HepG2 (cell line): ENCODE data around the gene COX6B1. TPM values are rescaled to one million over a fixed set of nuclear protein-coding genes. Genes with fewer than 3 reads are reported as not detected.
A peak's percentile ranks its signal among the peaks of the same experiment; 100 is the strongest.

Experiments used
- ATAC-seq: fragments of 200-7000 bp; cut with Tn5 transposase; 3 replicates; pipeline ENCODE4 v1.9.1; 2020; ENCODE audit warnings: mild to moderate bottlenecking, moderate library complexity
- BruUV-seq: library from RNA; stranded (reverse); fragments of 400-500 nt; replicated peaks from 2 replicates; lab custom pipeline; 2021; lab: Mats Ljungman, UMichigan
- CTCF ChIA-PET: fragments of 300-600 bp; formaldehyde crosslinking; extraction: SDS; loops from one replicate; lab custom pipeline; 2021; ENCODE audit warnings: low total read pairs, inconsistent platforms, low intra/inter-chr PET ratio; lab: Yijun Ruan, JAX
- POLR2A ChIA-PET: fragments of 350-600 bp; sonication (Branson Sonifier 250); formaldehyde crosslinking; loops from one replicate; lab custom pipeline; 2020; ENCODE audit warnings: antibody characterized with exemption, inconsistent platforms; lab: Yijun Ruan, JAX
- DNase-seq: peaks from one replicate; pipeline ENCODE4 v3.0.0-alpha.2; 2015; ENCODE audit warnings: low spot score
- FAIRE-seq: peaks from 3 replicates; lab custom pipeline; 2011; peaks lifted over from hg19 to GRCh38; lab: Jason Lieb, UNC
- H2AFZ ChIP-seq: one replicate; pipeline ENCODE4 v1.6.1; 2011; ENCODE audit warnings: low read length, inconsistent platforms
- H3K27ac ChIP-seq: fragments of 300-600 bp; 3 replicates; pipeline ENCODE4 v1.8.0; 2011; ENCODE audit warnings: mixed run types, mild to moderate bottlenecking, mixed read lengths, low read length, inconsistent platforms; ENCODE audit not compliant: insufficient read depth; ENCODE audit errors: extremely low read length
- H3K27me3 ChIP-seq, 2 experiments: fragments of 200-600 bp in 1 of 2; 2 replicates in 1 of 2; 3 replicates in 1 of 2; pipeline versions ENCODE4 v1.6.0 to v1.8.0; 2011; ENCODE audit warnings: low read length in 2 of 2, mild to moderate bottlenecking in 2 of 2, moderate library complexity in 2 of 2, inconsistent platforms in 1 of 2; ENCODE audit not compliant: insufficient read depth in 2 of 2, control insufficient read depth in 1 of 2
- H3K36me3 ChIP-seq, 2 experiments: fragments of 200-600 bp in 1 of 2; replicated peaks in 1 of 2; 2 replicates in 1 of 2; 3 replicates in 1 of 2; pipeline versions ENCODE4 v1.5.1 to v1.8.0; 2011; ENCODE audit warnings: low read length in 2 of 2, inconsistent platforms in 1 of 2; ENCODE audit not compliant: insufficient read depth in 2 of 2, control insufficient read depth in 1 of 2
- H3K4me1 ChIP-seq: 2 replicates; pipeline ENCODE4 v1.5.1; 2012; ENCODE audit warnings: low read length, inconsistent platforms; ENCODE audit not compliant: insufficient read depth
- H3K4me2 ChIP-seq: 2 replicates; pipeline ENCODE4 v1.6.0; 2011; ENCODE audit warnings: low read depth, low read length, inconsistent platforms
- H3K4me3 ChIP-seq, 3 experiments: fragments of 200-600 bp in 1 of 3; sonication (generic), shearing (Covaris generic) in 1 of 3; replicated peaks in 1 of 3; 2 replicates each; pipeline ENCODE4 v1.5.1; 2011 to 2016; ENCODE audit warnings: low read length in 3 of 3, inconsistent platforms in 2 of 3, low read depth in 2 of 3, mild to moderate bottlenecking in 2 of 3, control low read depth in 1 of 3, mixed read lengths in 1 of 3; ENCODE audit not compliant: insufficient read depth in 1 of 3
- H3K79me2 ChIP-seq: one replicate; pipeline ENCODE4 v1.6.1; 2011; ENCODE audit warnings: low read length, inconsistent platforms; ENCODE audit not compliant: insufficient read depth
- H3K9ac ChIP-seq: 2 replicates; pipeline ENCODE4 v1.6.0; 2011; ENCODE audit warnings: mild to moderate bottlenecking, low read depth, low read length, inconsistent platforms; ENCODE audit not compliant: insufficient read depth
- H3K9me3 ChIP-seq: 2 replicates; pipeline ENCODE4 v1.5.1; 2012; ENCODE audit warnings: mild to moderate bottlenecking, low read length
- H4K20me1 ChIP-seq: 2 replicates; pipeline ENCODE4 v1.6.0; 2011; ENCODE audit warnings: inconsistent platforms, mild to moderate bottlenecking, low read length, moderate library complexity; ENCODE audit not compliant: insufficient read depth
- FOSL2 ChIP-seq: sonication (generic); formaldehyde crosslinking; IDR thresholded peaks from 2 replicates; pipeline ENCODE4 v1.4.0; 2020; ENCODE audit warnings: missing genetic modification reagents
- FOXK2 ChIP-seq: fragments of 450-650 bp; IDR thresholded peaks from 2 replicates; pipeline ENCODE4 v1.6.1; 2016
- MAFG ChIP-seq: sonication (generic); formaldehyde crosslinking; IDR thresholded peaks from 2 replicates; pipeline ENCODE4 v1.5.1; 2020; ENCODE audit warnings: mild to moderate bottlenecking, missing genetic modification reagents
- MED1 ChIP-seq: sonication (generic); formaldehyde crosslinking; IDR thresholded peaks from 2 replicates; pipeline ENCODE4 v1.4.0; 2020; ENCODE audit warnings: missing genetic modification reagents
- MZF1 ChIP-seq: sonication (generic); formaldehyde crosslinking; IDR thresholded peaks from 2 replicates; pipeline ENCODE4 v1.8.1; 2023; ENCODE audit warnings: mild to moderate bottlenecking, missing genetic modification reagents, borderline replicate concordance
- RXRB ChIP-seq: IDR thresholded peaks from 2 replicates; pipeline ENCODE4 v1.6.1; 2016; ENCODE audit warnings: borderline replicate concordance, missing genetic modification reagents, missing compliant biosample characterization
- SUZ12 ChIP-seq: fragments of 150-350 bp; IDR thresholded peaks from 2 replicates; pipeline ENCODE4 v1.6.1; 2014; ENCODE audit warnings: low read depth, low read length
- ZFP36 ChIP-seq: fragments of 150-350 bp; IDR thresholded peaks from 2 replicates; pipeline ENCODE4 v1.6.1; 2018; ENCODE audit warnings: borderline replicate concordance, low read length, low read depth; ENCODE audit not compliant: partially characterized antibody
- ZNF225 ChIP-seq: sonication (generic); formaldehyde crosslinking; IDR thresholded peaks from 2 replicates; pipeline ENCODE4 v1.4.0; 2020; ENCODE audit warnings: mild to moderate bottlenecking, missing genetic modification reagents
- ZNF367 ChIP-seq: sonication (generic); formaldehyde crosslinking; IDR thresholded peaks from 2 replicates; pipeline ENCODE4 v1.4.0; 2020; ENCODE audit warnings: missing genetic modification reagents, borderline replicate concordance
- ZNF615 ChIP-seq: sonication (generic); formaldehyde crosslinking; IDR thresholded peaks from 2 replicates; pipeline ENCODE4 v1.5.0; 2020; ENCODE audit warnings: mild to moderate bottlenecking, missing genetic modification reagents, borderline replicate concordance
- ZNF629 ChIP-seq: sonication (generic); formaldehyde crosslinking; conservative IDR thresholded peaks from 2 replicates; pipeline ENCODE4 v1.5.0; 2020; ENCODE audit warnings: missing genetic modification reagents
- ZNF749 ChIP-seq: sonication (generic); formaldehyde crosslinking; IDR thresholded peaks from 2 replicates; pipeline ENCODE4 v1.8.0; 2022; ENCODE audit warnings: mild to moderate bottlenecking, missing genetic modification reagents, moderate library complexity, borderline replicate concordance
- ZNF883 ChIP-seq: sonication (generic); formaldehyde crosslinking; IDR thresholded peaks from 2 replicates; pipeline ENCODE4 v1.5.1; 2020; ENCODE audit warnings: mild to moderate bottlenecking, missing genetic modification reagents; ENCODE audit errors: not compliant biosample characterization
- WGBS: methylation state at CpG from one replicate; pipeline ENCODE4 v1.1.6; 2017; ENCODE audit warnings: low lambda C conversion rate; 5-methylcytosine and 5-hydroxymethylcytosine counted together
- in situ Hi-C: cut with HindIII; loops from 2 replicates; pipeline ENCODE4 v1.10.0; 2017; ENCODE audit warnings: low pct_unique_long_range_greater_than_20kb; ENCODE audit not compliant: extremely low pct_ligation_motif_present
- intact Hi-C: fragments of 100-400 bp; cut with micrococcal nuclease; formaldehyde crosslinking; loops from one replicate; pipeline ENCODE4 v1.10.0; 2022; ENCODE audit not compliant: unreplicated experiment
- polyA plus RNA-seq, 8 experiments: library from polyadenylated mRNA; depleted of rRNA in 3 of 8; stranded (reverse) in 7 of 8; unstranded in 1 of 8; fragments of >200 nt; fragmentation: Illumina TruSeq in 4 of 8; extraction: Trizol in 4 of 8; gene quantifications; 2 replicates each; pipeline versions ENCODE4 v1.2.1 to v1.2.3, GENCODE V29; 2011 to 2016; ENCODE audit warnings: low read depth in 4 of 8, missing spikeins in 1 of 8, mixed read lengths in 1 of 8; ENCODE audit not compliant: insufficient read depth in 1 of 8
- total RNA-seq, 5 experiments: library from RNA; depleted of rRNA; stranded (reverse); fragments of >200 nt; fragmentation: Illumina TruSeq; extraction: Trizol; gene quantifications; 2 replicates each; pipeline ENCODE4 v1.2.3, GENCODE V29; 2016; ENCODE audit warnings: low read depth in 1 of 5
- TF ChIP-seq, protein P1 (sequence below): sonication (generic); formaldehyde crosslinking; IDR thresholded peaks from 2 replicates; pipeline ENCODE4 v1.5.1; 2020; ENCODE audit warnings: mild to moderate bottlenecking, missing genetic modification reagents, moderate library complexity

COX6B1 gene
- total and polyA plus RNA-seq, 2 of the 13 experiments (the other 11 are each of a cell fraction or from before 2014, with no cell fraction given) = 481 to 487 TPM

DNA sequence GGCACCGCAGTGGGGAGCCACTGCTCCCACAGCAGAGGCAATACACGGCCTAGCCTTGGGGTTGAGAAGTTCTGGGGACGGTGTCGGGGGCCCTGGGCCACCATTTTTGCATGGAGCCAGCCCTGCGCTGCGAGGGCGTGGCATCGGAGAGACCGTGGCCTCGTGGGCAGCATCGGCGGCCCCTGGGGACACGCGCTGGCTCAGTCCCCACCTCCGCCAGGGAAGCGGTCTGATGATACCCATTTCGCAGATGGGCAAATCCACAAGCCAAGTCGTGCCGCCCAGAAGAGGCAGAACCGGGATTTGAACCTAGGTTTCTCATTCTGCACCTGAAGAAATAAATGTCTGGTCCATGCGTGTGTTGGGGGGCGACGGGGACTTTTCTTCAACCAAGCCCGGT, 17.0 kb downstream of the COX6B1 start:
- POLR2A ChIA-PET = no interaction called here
- no peaks in the 10 kb centered on the region for H3K9me3 ChIP-seq
- H3K79me2 ChIP-seq = no peaks in the 10 kb centered on the region
- H3K27me3 ChIP-seq = 0 out of 5 replicates have a peak, but pooled peaks cover 0 to 4% of the 10 kb centered on the region in 2 experiments
- H3K4me2 ChIP-seq = no peak overlapping the region
- H3K4me1 ChIP-seq = peaks cover 34% of the 10 kb centered on the region
- intact Hi-C loops = no loop called here
- H3K36me3 ChIP-seq = no peaks in the 10 kb centered on the region
- FAIRE-seq = no peak
- no peak overlapping the region for H2AFZ ChIP-seq
- WGBS = 92% methylated on average over 10 of the region's 24 CpGs
- no peak for ATAC-seq
- CTCF ChIA-PET = no interaction called here
- no peak overlapping the region for H3K9ac ChIP-seq
- no peak for TF ChIP-seq ZFP36
- TF ChIP-seq ZNF629 (CRISPR knock-in tag) = peak; percentile 81
- TF ChIP-seq ZNF615 (CRISPR knock-in tag) = no peak
- no peak for TF ChIP-seq MED1 (CRISPR knock-in tag)
- no peak for TF ChIP-seq ZNF367 (CRISPR knock-in tag)
- TF ChIP-seq ZNF225 (CRISPR knock-in tag) = no peak
- BruUV-seq = no TSS peak
- H3K27ac ChIP-seq = no peak overlapping the region
- H4K20me1 ChIP-seq = no peaks in the 10 kb centered on the region
- DNase-seq = no peak
- in situ Hi-C loops = no loop called here
- no peak overlapping the region for H3K4me3 ChIP-seq

DNA sequence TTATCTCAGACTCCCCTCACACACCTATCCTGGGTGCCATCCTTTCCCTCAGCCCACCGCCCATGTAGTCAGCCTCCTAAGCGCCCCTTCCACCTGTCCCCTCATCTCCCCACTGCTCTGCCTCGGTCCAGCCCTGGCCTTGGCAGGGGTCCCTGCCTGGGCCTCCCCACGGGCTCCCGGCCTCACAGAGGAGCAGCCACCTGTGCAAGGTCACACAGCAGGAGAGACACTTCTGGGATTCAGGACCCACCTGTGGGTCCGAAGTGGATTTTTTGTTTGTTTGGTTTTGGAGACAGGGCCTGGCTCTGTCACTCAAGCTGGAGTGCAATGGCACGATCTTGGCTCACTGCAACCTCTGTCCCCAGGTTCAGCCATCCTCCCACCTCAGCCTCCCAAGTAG, 17.5 kb downstream of the COX6B1 start:
- Histone ChIP-seq H3K9ac (no peak overlapping the region), H4K20me1 (no peaks in the 10 kb centered on the region), H3K36me3 (no peaks in the 10 kb centered on the region), H3K4me1 (peaks cover 32% of the 10 kb centered on the region), H3K27ac (no peak overlapping the region), H3K4me3 (no peak overlapping the region), H2AFZ (no peak overlapping the region), H3K27me3 (0 out of 5 replicates have a peak, but pooled peaks cover 0 to 4% of the 10 kb centered on the region in 2 experiments), H3K4me2 (no peak overlapping the region), H3K9me3 (no peaks in the 10 kb centered on the region), H3K79me2 (no peaks in the 10 kb centered on the region)
- intact Hi-C loops = no loop called here
- FAIRE-seq (no peak), DNase-seq (no peak), ATAC-seq (no peak)
- TF ChIP-seq ZNF883 = no peak
- TF ChIP-seq MZF1 = no peak
- no peak for TF ChIP-seq RXRB (CRISPR knock-in tag)
- TF ChIP-seq SUZ12 = no peak
- no peak for TF ChIP-seq FOXK2
- no peak for TF ChIP-seq FOSL2 (CRISPR knock-in tag)
- no peak for TF ChIP-seq ZNF749 (CRISPR knock-in tag)
- no peak for TF ChIP-seq MAFG (CRISPR knock-in tag)
- TF ChIP-seq, protein P1, sequence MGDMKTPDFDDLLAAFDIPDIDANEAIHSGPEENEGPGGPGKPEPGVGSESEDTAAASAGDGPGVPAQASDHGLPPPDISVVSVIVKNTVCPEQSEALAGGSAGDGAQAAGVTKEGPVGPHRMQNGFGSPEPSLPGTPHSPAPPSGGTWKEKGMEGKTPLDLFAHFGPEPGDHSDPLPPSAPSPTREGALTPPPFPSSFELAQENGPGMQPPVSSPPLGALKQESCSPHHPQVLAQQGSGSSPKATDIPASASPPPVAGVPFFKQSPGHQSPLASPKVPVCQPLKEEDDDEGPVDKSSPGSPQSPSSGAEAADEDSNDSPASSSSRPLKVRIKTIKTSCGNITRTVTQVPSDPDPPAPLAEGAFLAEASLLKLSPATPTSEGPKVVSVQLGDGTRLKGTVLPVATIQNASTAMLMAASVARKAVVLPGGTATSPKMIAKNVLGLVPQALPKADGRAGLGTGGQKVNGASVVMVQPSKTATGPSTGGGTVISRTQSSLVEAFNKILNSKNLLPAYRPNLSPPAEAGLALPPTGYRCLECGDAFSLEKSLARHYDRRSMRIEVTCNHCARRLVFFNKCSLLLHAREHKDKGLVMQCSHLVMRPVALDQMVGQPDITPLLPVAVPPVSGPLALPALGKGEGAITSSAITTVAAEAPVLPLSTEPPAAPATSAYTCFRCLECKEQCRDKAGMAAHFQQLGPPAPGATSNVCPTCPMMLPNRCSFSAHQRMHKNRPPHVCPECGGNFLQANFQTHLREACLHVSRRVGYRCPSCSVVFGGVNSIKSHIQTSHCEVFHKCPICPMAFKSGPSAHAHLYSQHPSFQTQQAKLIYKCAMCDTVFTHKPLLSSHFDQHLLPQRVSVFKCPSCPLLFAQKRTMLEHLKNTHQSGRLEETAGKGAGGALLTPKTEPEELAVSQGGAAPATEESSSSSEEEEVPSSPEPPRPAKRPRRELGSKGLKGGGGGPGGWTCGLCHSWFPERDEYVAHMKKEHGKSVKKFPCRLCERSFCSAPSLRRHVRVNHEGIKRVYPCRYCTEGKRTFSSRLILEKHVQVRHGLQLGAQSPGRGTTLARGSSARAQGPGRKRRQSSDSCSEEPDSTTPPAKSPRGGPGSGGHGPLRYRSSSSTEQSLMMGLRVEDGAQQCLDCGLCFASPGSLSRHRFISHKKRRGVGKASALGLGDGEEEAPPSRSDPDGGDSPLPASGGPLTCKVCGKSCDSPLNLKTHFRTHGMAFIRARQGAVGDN = peak; percentile 14; the same call in 1 of the 2 replicates
- in situ Hi-C loops = no loop called here
- 45% methylated on average over 6 of the region's 7 CpGs for WGBS
- CTCF ChIA-PET = no interaction called here
- POLR2A ChIA-PET = no interaction called here
- BruUV-seq = no TSS peak
